Measurements from ENCODE around the gene LCNL1. TPM values are rescaled to one million over a fixed set of nuclear protein-coding genes. Genes with fewer than 3 reads are reported as not detected.

LCNL1 gene
- total RNA-seq, 1 donor from 2014 or later = not detected

- Histone ChIP-seq H3K9me3 (ENCODE audit: low read depth) (no peaks in the 10 kb centered on the region), H4K20me1 (ENCODE audit: low read depth) (no peaks in the 10 kb centered on the region), H2AFZ (replicated peaks) (no peak overlapping the region), H3K27me3 (no peaks in the 10 kb centered on the region), H3K36me3 (no peaks in the 10 kb centered on the region), H3K79me2 (ENCODE audit: low read depth) (no peaks in the 10 kb centered on the region), H3K27ac (no peak overlapping the region), H3K4me2 (no peak overlapping the region), H3K4me3 (no peak overlapping the region), H3F3A (ENCODE audit: low read depth) (no peaks in the 10 kb centered on the region), H3K9ac (no peak overlapping the region), H3K4me1 (no peaks in the 10 kb centered on the region)
- DNase-seq (ENCODE audit: low spot score) = no peak
- H3K27ac Mint-ChIP-seq = no peak overlapping the region
- H3K4me3 Mint-ChIP-seq = no peak overlapping the region
- no peaks in the 10 kb centered on the region for H3K4me1 Mint-ChIP-seq
- TF ChIP-seq EZH2phosphoT487 (IDR thresholded peaks at IDR 0.05) (no peak), EZH2 (IDR thresholded peaks at IDR 0.05) (no peak)
- TF ChIP-seq, protein P1, sequence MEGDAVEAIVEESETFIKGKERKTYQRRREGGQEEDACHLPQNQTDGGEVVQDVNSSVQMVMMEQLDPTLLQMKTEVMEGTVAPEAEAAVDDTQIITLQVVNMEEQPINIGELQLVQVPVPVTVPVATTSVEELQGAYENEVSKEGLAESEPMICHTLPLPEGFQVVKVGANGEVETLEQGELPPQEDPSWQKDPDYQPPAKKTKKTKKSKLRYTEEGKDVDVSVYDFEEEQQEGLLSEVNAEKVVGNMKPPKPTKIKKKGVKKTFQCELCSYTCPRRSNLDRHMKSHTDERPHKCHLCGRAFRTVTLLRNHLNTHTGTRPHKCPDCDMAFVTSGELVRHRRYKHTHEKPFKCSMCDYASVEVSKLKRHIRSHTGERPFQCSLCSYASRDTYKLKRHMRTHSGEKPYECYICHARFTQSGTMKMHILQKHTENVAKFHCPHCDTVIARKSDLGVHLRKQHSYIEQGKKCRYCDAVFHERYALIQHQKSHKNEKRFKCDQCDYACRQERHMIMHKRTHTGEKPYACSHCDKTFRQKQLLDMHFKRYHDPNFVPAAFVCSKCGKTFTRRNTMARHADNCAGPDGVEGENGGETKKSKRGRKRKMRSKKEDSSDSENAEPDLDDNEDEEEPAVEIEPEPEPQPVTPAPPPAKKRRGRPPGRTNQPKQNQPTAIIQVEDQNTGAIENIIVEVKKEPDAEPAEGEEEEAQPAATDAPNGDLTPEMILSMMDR (IDR thresholded peaks at IDR 0.05) = no peak
- peaks cover 1% of the 10 kb centered on the region for H3K36me3 Mint-ChIP-seq
- H3K27me3 Mint-ChIP-seq (ENCODE audit: insufficient read depth, low read depth) = peaks cover 12% of the 10 kb centered on the region
- peaks cover 7% of the 10 kb centered on the region for H3K9me3 Mint-ChIP-seq
Measured at GRCh38 chr9:137007816-137008270, 25.1 kb downstream of the LCNL1 start.

GRCh38 chr9:137008312-137008711, 25.5 kb downstream of the LCNL1 start:
- no peak for DNase-seq (ENCODE audit: low spot score)
- Histone ChIP-seq H3F3A (ENCODE audit: low read depth) (no peaks in the 10 kb centered on the region), H3K9ac (no peak overlapping the region), H3K4me2 (no peak overlapping the region), H3K4me3 (no peak overlapping the region), H3K27ac (no peak overlapping the region), H3K79me2 (ENCODE audit: low read depth) (no peaks in the 10 kb centered on the region), H3K4me1 (no peaks in the 10 kb centered on the region), H3K36me3 (no peaks in the 10 kb centered on the region), H3K9me3 (ENCODE audit: low read depth) (no peaks in the 10 kb centered on the region), H3K27me3 (no peaks in the 10 kb centered on the region), H4K20me1 (ENCODE audit: low read depth) (no peaks in the 10 kb centered on the region), H2AFZ (replicated peaks) (no peak overlapping the region)
- H3K4me1 Mint-ChIP-seq = no peaks in the 10 kb centered on the region
- TF ChIP-seq, protein P1 (IDR thresholded peaks at IDR 0.05) = no peak
- TF ChIP-seq EZH2phosphoT487 (IDR thresholded peaks at IDR 0.05) (no peak), EZH2 (IDR thresholded peaks at IDR 0.05) (no peak)
- peaks cover 12% of the 10 kb centered on the region for H3K27me3 Mint-ChIP-seq (ENCODE audit: insufficient read depth, low read depth)
- H3K9me3 Mint-ChIP-seq = peaks cover 7% of the 10 kb centered on the region
- H3K27ac Mint-ChIP-seq = no peak overlapping the region
- peaks cover 1% of the 10 kb centered on the region for H3K36me3 Mint-ChIP-seq
- H3K4me3 Mint-ChIP-seq = no peak overlapping the region

GRCh38 chr9:137009217-137009616, 26.4 kb downstream of the LCNL1 start:
- Histone ChIP-seq H3K4me3 (no peak overlapping the region), H4K20me1 (ENCODE audit: low read depth) (no peaks in the 10 kb centered on the region), H3K79me2 (ENCODE audit: low read depth) (no peaks in the 10 kb centered on the region), H3K4me1 (no peaks in the 10 kb centered on the region), H3K4me2 (no peak overlapping the region), H3K27ac (no peak overlapping the region), H3K36me3 (no peaks in the 10 kb centered on the region), H3K27me3 (no peaks in the 10 kb centered on the region), H3K9ac (no peak overlapping the region), H3F3A (ENCODE audit: low read depth) (no peaks in the 10 kb centered on the region), H3K9me3 (ENCODE audit: low read depth) (no peaks in the 10 kb centered on the region), H2AFZ (replicated peaks) (no peak overlapping the region)
- TF ChIP-seq EZH2phosphoT487 (IDR thresholded peaks at IDR 0.05) (no peak), EZH2 (IDR thresholded peaks at IDR 0.05) (no peak)
- TF ChIP-seq, protein P1 (IDR thresholded peaks at IDR 0.05) = no peak
- DNase-seq (ENCODE audit: low spot score) = no peak
- H3K27ac Mint-ChIP-seq = no peak overlapping the region
- peaks cover 1% of the 10 kb centered on the region for H3K36me3 Mint-ChIP-seq
- peaks cover 9% of the 10 kb centered on the region for H3K27me3 Mint-ChIP-seq (ENCODE audit: insufficient read depth, low read depth)
- peaks cover 7% of the 10 kb centered on the region for H3K9me3 Mint-ChIP-seq
- H3K4me1 Mint-ChIP-seq = no peaks in the 10 kb centered on the region
- no peak overlapping the region for H3K4me3 Mint-ChIP-seq
